Measurements from ENCODE around the gene THPO. TPM values are rescaled to one million over a fixed set of nuclear protein-coding genes. Genes with fewer than 3 reads are reported as not detected.

THPO gene
- total RNA-seq, 1 donor from 2014 or later: 0.56 TPM

GRCh38 chr3:184372911-184373310, 5.1 kb downstream of the THPO start:
- no peaks in the 10 kb centered on the region for H3K9me3 Mint-ChIP-seq
- peaks cover 6% of the 10 kb centered on the region for H3K36me3 Mint-ChIP-seq
- TF ChIP-seq, protein P1, sequence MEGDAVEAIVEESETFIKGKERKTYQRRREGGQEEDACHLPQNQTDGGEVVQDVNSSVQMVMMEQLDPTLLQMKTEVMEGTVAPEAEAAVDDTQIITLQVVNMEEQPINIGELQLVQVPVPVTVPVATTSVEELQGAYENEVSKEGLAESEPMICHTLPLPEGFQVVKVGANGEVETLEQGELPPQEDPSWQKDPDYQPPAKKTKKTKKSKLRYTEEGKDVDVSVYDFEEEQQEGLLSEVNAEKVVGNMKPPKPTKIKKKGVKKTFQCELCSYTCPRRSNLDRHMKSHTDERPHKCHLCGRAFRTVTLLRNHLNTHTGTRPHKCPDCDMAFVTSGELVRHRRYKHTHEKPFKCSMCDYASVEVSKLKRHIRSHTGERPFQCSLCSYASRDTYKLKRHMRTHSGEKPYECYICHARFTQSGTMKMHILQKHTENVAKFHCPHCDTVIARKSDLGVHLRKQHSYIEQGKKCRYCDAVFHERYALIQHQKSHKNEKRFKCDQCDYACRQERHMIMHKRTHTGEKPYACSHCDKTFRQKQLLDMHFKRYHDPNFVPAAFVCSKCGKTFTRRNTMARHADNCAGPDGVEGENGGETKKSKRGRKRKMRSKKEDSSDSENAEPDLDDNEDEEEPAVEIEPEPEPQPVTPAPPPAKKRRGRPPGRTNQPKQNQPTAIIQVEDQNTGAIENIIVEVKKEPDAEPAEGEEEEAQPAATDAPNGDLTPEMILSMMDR (IDR thresholded peaks at IDR 0.05; ENCODE audit: unreplicated experiment): no peak
- no peak for DNase-seq (ENCODE audit: low spot score in 2 of 2, unreplicated experiment in 2 of 2)
- H3K4me1 Mint-ChIP-seq: peaks cover 10% of the 10 kb centered on the region
- H3K27ac Mint-ChIP-seq: no peak overlapping the region
- H3K27me3 Mint-ChIP-seq (ENCODE audit: low read depth): peaks cover 20% of the 10 kb centered on the region
- H3K4me3 Mint-ChIP-seq: no peak overlapping the region

GRCh38 chr3:184372296-184372821, 5.6 kb downstream of the THPO start:
- no peaks in the 10 kb centered on the region for H3K9me3 Mint-ChIP-seq
- H3K27me3 Mint-ChIP-seq (ENCODE audit: low read depth): peaks cover 20% of the 10 kb centered on the region
- H3K36me3 Mint-ChIP-seq: peaks cover 9% of the 10 kb centered on the region
- TF ChIP-seq, protein P1 (IDR thresholded peaks at IDR 0.05; ENCODE audit: unreplicated experiment): no peak
- H3K4me1 Mint-ChIP-seq: peaks cover 10% of the 10 kb centered on the region
- no peak overlapping the region for H3K4me3 Mint-ChIP-seq
- no peak for DNase-seq (ENCODE audit: low spot score in 2 of 2, unreplicated experiment in 2 of 2)
- no peak overlapping the region for H3K27ac Mint-ChIP-seq

- peak in 1 of 2 experiments; percentile 73 for DNase-seq (ENCODE audit: low spot score in 2 of 2, unreplicated experiment in 2 of 2)
- H3K27me3 Mint-ChIP-seq (ENCODE audit: low read depth): peaks cover 20% of the 10 kb centered on the region
- no peaks in the 10 kb centered on the region for H3K9me3 Mint-ChIP-seq
- TF ChIP-seq, protein P1 (IDR thresholded peaks at IDR 0.05; ENCODE audit: unreplicated experiment): peak; percentile 79
- H3K27ac Mint-ChIP-seq: no peak overlapping the region
- peaks cover 14% of the 10 kb centered on the region for H3K36me3 Mint-ChIP-seq
- peaks cover 13% of the 10 kb centered on the region for H3K4me1 Mint-ChIP-seq
- no peak overlapping the region for H3K4me3 Mint-ChIP-seq
Observed at GRCh38 chr3:184371570-184372018, 6.4 kb downstream of the THPO start.

DNA sequence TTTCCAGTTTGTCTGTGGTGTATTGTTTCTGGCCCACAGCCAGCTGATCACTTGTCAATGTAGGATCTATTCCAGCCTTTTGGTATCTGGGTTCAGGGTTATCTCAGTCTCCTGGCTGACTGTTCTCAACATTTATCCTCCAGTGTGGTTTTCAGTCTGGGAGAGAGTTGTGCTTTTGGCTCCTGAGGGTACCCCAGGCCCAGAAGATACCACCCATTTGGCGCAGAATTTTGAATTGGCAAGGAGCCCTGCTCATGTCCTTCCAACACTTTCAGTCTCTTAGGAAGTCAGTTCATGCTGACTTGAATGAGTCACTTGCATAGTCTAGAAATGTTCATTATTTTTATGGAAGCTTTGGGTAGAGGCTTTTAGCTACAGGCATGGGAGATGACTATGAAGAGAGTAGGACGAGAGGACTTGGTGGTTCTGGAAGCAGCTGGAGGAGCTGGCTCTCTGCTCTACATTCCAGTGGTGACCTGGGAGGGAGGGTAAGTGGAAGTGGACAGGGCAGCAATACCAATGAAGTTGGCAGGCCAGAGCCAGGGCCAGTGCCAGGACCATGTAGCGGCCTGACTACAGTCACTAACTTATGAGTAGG, 9.3 kb downstream of the THPO start:
- Mint-ChIP-seq H3K4me1 (peaks cover 26% of the 10 kb centered on the region), H3K27me3 (ENCODE audit: low read depth) (peaks cover 4% of the 10 kb centered on the region), H3K4me3 (no peak overlapping the region), H3K9me3 (no peaks in the 10 kb centered on the region), H3K36me3 (peaks cover 22% of the 10 kb centered on the region), H3K27ac (no peak overlapping the region)
- no peak for DNase-seq (ENCODE audit: low spot score in 2 of 2, unreplicated experiment in 2 of 2)
- TF ChIP-seq, protein P1 (IDR thresholded peaks at IDR 0.05; ENCODE audit: unreplicated experiment): no peak

GRCh38 chr3:184368116-184368515, 9.9 kb downstream of the THPO start:
- H3K27me3 Mint-ChIP-seq (ENCODE audit: low read depth): peaks cover 4% of the 10 kb centered on the region
- peaks cover 22% of the 10 kb centered on the region for H3K36me3 Mint-ChIP-seq
- no peaks in the 10 kb centered on the region for H3K9me3 Mint-ChIP-seq
- no peak overlapping the region for H3K4me3 Mint-ChIP-seq
- DNase-seq (ENCODE audit: low spot score in 2 of 2, unreplicated experiment in 2 of 2): no peak
- no peak overlapping the region for H3K27ac Mint-ChIP-seq
- H3K4me1 Mint-ChIP-seq: peaks cover 26% of the 10 kb centered on the region
- TF ChIP-seq, protein P1 (IDR thresholded peaks at IDR 0.05; ENCODE audit: unreplicated experiment): no peak

Measured in mesothelial cell of epicardium (in vitro differentiated cells).